ES-I3 (cell line): ENCODE measurements around the gene TTLL7.

Experiments used
- H3K36me3 ChIP-seq: 2 replicates; pipeline ENCODE4 v1.6.1; 2013; ENCODE audit warnings: mild to moderate bottlenecking, low read length, control low read depth, moderate library complexity; ENCODE audit not compliant: insufficient read depth
- H3K4me1 ChIP-seq: 2 replicates; pipeline ENCODE4 v1.6.1; 2013; ENCODE audit warnings: mild to moderate bottlenecking, control low read depth, low read length; ENCODE audit not compliant: insufficient read depth
- H3K9ac ChIP-seq: 2 replicates; pipeline ENCODE4 v1.6.1; 2013; ENCODE audit warnings: low read depth, mild to moderate bottlenecking, low read length, moderate library complexity
- H3K9me3 ChIP-seq: 2 replicates; pipeline ENCODE4 v1.6.1; 2013; ENCODE audit warnings: mild to moderate bottlenecking, low read length, moderate library complexity; ENCODE audit not compliant: control insufficient read depth, insufficient read depth

TTLL7 gene

DNA sequence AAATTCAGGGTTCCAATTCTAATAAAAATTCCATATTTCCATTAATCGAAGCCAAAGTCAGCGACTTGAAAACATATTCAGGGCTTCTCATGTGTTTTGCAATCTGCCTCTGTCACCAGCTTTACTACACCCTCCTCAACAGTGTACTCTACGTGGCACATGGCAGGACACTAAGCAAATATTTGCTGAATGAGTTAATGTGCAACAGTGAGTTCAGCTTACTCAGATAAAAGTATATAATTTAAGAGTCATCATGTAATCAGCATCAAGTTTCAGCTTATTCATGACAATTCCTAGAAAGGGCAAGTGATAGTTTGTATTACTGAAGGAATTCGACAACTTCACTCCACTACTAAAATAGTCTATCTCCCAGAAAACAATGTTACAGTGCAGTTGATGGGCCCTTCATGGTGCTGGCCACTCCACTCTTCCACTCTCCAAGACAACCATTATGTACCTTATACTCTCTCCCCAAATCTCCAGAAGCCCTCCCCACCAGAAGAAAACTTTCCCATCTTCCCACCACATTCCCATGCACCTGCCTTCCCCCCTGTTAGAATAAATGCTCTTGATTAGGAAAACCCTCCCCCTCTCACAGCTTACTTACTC, 97.3 kb downstream of the TTLL7 start:
- H3K9me3 ChIP-seq = no peaks in the 10 kb centered on the region
- no peak overlapping the region for H3K9ac ChIP-seq
- H3K36me3 ChIP-seq = no peaks in the 10 kb centered on the region
- H3K4me1 ChIP-seq = peaks cover 5% of the 10 kb centered on the region

DNA sequence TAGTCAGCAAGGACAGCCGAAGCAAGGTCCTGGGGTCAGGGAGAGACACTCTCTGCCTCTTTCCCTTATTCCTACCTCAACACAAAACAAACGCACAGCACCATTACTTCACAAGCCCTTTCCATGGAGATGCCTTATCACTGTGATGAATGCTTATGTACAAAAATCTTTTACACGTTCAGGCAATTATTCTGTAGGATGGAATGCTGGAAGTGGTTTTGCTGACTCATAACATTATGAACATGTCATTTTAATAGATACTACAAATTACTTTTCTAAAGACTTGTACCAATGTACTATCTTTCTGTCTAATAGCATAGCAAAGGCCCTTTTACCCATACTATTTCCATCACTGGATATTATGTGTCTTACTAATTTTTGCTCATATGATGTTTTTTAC, 98.4 kb downstream of the TTLL7 start:
- Histone ChIP-seq H3K4me1 (peaks cover 5% of the 10 kb centered on the region), H3K9ac (no peak overlapping the region), H3K36me3 (no peaks in the 10 kb centered on the region), H3K9me3 (no peaks in the 10 kb centered on the region)

DNA sequence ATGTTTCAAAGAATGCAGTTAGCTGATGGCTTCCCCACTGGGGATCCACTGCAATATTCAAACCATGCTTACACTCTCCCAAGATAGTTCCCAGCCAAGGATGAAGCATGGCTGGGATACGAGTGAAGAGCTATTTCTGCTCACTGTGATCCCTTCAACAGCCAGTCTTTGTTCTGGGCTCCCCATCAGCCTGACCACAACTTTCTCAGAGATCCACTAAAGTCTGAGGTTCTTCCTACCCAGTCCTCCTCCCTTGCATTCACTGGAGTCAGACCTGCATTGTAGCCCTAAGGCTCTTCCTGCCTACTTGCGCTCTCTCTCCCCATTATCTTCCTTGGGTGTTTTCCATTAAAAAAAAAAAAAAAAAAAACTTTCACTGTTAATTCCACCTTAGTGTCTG, 101.4 kb downstream of the TTLL7 start:
- peaks cover 5% of the 10 kb centered on the region for H3K4me1 ChIP-seq
- no peak overlapping the region for H3K9ac ChIP-seq
- no peaks in the 10 kb centered on the region for H3K9me3 ChIP-seq
- no peaks in the 10 kb centered on the region for H3K36me3 ChIP-seq

DNA sequence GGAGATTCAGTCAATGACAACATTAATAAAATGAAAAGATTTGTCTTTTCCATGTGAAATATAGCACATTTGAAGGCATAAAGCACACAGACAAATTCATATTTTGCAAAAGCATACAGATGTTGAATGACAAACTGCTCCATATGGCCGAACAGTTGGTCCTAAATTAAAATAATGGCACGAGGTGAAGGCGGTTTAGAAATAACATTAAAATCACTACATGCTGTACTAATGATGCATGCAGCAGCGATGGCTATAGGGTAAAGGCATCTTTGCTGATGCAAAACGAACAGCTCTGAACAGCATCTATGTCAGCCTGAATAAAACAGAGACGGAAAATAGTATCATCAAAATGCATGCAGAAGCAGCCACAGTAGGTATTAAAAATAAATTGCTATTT, 102.6 kb downstream of the TTLL7 start:
- Histone ChIP-seq H3K9me3 (no peaks in the 10 kb centered on the region), H3K4me1 (peaks cover 5% of the 10 kb centered on the region), H3K36me3 (no peaks in the 10 kb centered on the region), H3K9ac (no peak overlapping the region)

DNA sequence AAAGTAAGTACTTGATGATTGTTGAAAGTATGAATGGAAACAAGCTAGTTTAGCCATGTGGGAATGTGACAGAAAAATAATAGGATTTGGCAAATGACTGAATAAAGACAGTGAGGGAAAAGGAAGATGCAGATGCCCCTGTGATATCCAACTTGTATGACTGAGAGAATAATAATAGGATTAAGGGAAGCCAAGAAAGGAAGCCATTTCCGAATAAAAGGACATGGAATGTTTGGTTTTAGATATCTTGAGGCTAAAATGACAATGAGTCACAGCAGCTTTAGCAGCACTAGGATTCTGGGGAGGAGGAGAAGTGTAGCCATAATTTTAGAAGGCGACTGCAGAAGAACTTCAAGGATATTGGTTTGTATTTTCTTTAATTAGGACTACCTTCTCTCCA, 109.2 kb downstream of the TTLL7 start:
- Histone ChIP-seq H3K4me1 (peaks cover 6% of the 10 kb centered on the region; the same call in 1 of the 2 replicates), H3K9ac (no peak overlapping the region), H3K36me3 (no peaks in the 10 kb centered on the region), H3K9me3 (no peaks in the 10 kb centered on the region)

DNA sequence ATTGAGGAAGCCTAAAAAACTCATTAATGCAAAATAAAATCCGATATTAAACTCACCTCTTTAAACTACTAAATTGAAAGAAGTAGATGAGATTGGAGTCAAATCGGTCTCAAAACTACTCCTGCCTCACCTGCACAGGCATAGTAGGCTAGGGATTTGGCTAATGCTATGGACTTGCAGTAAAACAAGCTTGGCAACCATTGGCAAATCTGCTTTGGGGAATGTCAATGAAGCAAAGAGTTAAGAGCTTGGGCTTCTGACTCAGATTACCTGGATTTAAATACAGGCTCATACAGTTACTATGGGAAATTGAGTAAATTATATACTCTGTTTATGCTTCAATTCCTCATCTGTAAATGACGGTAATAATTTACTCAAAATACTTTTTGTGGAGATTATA, 111.4 kb downstream of the TTLL7 start:
- no peak overlapping the region for H3K9ac ChIP-seq
- no peaks in the 10 kb centered on the region for H3K9me3 ChIP-seq
- H3K4me1 ChIP-seq = peaks cover 14% of the 10 kb centered on the region; the same call in 1 of the 2 replicates
- no peaks in the 10 kb centered on the region for H3K36me3 ChIP-seq

DNA sequence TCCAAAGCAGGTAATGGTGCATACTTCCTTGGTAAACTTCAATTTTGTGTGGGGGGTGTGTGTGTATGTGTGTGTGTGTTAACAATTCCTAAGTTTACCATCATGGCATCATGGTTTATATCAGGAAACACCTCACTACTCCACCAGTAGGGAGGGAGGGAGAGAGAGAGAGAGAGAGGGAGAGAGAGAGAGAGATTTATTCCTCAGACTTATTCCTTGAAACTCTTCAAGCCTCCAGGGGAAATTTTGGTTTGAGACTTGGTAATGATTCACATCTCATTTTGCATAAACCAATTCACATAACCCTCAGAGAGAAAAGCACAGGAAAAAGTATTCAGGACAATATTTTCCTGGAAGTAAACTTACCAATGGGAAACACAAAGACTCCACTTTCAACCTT, 115.0 kb downstream of the TTLL7 start:
- H3K36me3 ChIP-seq = peaks cover 2% of the 10 kb centered on the region; the same call in 1 of the 2 replicates
- H3K4me1 ChIP-seq = peaks cover 14% of the 10 kb centered on the region; the same call in 1 of the 2 replicates
- no peak overlapping the region for H3K9ac ChIP-seq
- H3K9me3 ChIP-seq = no peaks in the 10 kb centered on the region

DNA sequence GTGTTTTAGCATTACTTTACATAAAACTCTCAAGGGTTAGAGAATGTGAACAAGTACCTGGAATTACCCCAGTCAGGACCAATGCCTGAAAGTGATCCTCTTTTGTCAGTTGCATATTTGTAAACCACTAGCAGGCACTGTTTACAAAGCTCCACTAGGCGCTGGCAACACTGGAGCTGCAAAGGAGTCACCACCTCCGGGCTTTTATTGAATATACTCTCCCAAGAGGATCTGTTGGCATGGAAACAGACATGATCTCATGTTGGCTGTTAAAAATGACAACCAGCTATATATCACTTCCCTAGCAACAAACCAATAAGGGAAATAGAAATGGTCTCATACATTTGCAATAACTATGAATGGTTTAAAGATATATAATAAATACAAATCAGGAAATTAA, 116.0 kb downstream of the TTLL7 start:
- Histone ChIP-seq H3K36me3 (peaks cover 2% of the 10 kb centered on the region; the same call in 1 of the 2 replicates), H3K9me3 (no peaks in the 10 kb centered on the region), H3K9ac (no peak overlapping the region), H3K4me1 (peaks cover 14% of the 10 kb centered on the region; the same call in 1 of the 2 replicates)

DNA sequence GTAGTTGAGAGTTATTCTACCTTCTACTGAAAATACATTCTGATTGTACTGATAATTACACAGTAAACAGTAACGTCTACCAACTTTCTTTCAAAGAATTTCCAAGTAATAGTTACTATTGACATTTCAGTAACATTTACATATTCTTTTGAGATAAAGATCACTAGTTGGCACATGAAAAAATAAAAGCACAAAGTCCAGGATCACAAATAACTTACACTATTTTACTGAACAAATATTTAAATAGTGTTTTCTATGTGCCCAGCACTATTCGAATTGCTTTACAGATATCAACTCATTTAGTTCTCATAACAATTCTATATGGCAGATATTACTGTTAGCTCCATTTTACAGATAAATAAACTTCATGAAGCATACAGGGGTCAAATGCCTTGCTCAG, 126.4 kb downstream of the TTLL7 start:
- H3K9ac ChIP-seq = no peak overlapping the region
- no peaks in the 10 kb centered on the region for H3K9me3 ChIP-seq
- H3K4me1 ChIP-seq = no peaks in the 10 kb centered on the region
- no peaks in the 10 kb centered on the region for H3K36me3 ChIP-seq

DNA sequence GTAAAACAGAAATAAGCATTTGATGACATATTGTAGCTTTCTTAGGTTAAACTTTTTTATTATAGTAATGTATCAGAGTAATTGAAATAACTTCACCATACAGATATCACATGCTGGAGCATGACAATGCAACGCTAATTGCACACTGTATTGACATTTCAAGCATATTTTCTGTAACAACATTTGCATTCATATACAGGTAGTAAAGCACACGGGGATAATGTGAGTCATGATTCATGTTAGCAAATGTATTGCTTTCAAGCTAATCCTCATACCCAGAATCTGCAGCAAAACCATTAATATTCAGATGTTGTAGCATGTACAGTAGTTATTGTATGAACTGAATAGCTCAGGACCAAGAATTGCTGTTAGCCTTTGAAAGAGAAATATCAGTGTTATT, 133.9 kb downstream of the TTLL7 start:
- no peaks in the 10 kb centered on the region for H3K4me1 ChIP-seq
- no peaks in the 10 kb centered on the region for H3K9me3 ChIP-seq
- no peaks in the 10 kb centered on the region for H3K36me3 ChIP-seq
- H3K9ac ChIP-seq = no peak overlapping the region

DNA sequence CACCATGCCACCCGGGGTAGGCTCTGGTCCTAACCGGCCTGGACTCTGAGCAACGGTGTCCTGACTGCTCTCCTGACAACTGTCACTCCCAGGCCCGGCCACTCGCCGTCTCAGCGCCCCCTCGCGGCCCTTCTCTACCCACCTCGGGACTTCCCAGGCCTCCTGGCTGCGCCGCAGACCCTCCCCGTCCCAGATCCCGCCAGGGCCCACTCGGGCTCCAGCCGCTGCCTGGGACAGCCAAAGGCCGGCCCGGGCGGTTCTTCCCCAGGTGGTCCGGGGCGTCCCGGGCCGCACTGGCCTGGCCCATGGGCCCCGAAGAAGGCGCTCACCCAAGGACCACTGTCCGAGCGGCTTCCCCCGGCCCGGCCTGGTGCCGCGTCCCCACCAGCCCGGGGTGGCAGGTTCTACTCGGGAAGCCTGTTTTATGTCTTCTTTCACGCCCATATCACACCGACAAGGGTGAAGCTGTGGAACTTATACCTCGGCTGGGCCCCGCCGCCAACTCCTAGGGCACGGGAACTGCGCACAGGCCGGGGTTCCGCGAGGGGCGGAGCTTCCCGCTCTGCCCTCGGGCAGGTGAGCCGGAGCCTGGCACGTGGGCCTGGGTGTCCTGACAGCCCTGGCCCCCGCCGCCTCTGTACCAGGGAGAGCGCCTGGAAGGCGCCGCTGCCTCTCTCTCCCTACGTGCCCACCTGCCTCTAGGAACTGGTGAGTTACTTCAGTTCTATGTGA, 138.3 kb downstream of the TTLL7 start:
- Histone ChIP-seq H3K4me1 (no peaks in the 10 kb centered on the region), H3K9ac (peak overlapping the region; percentile 93), H3K36me3 (no peaks in the 10 kb centered on the region), H3K9me3 (no peaks in the 10 kb centered on the region)

DNA sequence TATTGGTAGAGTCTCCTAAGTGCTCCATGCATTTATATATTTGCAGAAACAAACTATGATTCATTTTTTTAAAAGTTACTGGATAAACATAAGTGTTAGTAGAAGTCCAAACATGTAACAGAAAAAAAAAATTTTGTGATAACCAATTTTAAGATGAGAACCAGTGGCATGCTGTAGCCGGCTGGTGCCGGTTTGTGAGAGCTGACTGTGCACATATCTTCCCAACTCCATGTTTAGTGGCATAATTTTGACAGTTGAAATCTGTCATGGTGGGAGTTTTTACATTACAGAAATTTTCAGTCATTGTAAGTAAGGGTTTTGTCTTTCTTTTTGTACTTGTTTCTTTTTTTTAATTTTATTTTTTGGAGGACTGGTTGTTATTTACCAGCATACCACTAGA, 141.2 kb downstream of the TTLL7 start:
- H3K4me1 ChIP-seq = no peaks in the 10 kb centered on the region
- H3K9me3 ChIP-seq = no peaks in the 10 kb centered on the region
- no peaks in the 10 kb centered on the region for H3K36me3 ChIP-seq
- no peak overlapping the region for H3K9ac ChIP-seq

DNA sequence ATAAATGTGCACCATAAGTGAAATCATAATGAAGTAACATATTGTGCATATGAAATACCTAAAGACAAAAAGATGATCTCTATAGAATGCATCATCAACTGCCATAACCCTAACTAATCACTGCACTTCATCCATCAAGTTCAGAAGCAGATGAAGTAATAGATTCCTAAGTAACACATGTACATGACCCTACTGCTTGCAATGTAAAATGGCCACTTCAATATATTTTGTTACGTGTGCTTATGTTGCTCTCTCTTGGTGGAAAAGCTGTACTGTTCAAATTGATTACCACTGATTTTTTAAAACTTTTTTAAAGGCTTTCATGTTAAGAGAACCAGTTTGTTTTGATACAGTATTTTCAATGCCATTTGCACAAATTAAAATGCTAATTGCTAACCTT, 141.8 kb downstream of the TTLL7 start:
- Histone ChIP-seq H3K36me3 (no peaks in the 10 kb centered on the region), H3K9ac (no peak overlapping the region), H3K9me3 (no peaks in the 10 kb centered on the region), H3K4me1 (no peaks in the 10 kb centered on the region)

DNA sequence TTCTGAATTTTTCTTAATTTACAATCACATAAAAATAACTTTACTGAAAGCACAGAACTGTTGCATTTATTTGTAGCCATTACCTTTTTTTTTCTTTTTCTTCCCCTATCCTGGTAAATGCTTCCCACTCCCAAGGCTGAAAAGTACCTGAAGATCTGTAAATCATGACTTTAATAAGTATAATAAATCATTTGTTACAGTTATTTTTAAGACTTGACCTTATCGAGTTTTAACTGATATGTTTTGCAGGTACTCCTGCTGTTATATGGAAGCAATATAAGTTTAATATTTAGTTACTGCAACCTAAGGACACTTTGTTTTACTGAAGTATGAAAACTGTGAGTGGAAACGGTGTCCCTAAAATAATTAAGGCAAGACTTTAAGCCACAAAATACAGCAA, 142.6 kb downstream of the TTLL7 start:
- Histone ChIP-seq H3K4me1 (no peaks in the 10 kb centered on the region), H3K36me3 (no peaks in the 10 kb centered on the region), H3K9me3 (no peaks in the 10 kb centered on the region), H3K9ac (no peak overlapping the region)

DNA sequence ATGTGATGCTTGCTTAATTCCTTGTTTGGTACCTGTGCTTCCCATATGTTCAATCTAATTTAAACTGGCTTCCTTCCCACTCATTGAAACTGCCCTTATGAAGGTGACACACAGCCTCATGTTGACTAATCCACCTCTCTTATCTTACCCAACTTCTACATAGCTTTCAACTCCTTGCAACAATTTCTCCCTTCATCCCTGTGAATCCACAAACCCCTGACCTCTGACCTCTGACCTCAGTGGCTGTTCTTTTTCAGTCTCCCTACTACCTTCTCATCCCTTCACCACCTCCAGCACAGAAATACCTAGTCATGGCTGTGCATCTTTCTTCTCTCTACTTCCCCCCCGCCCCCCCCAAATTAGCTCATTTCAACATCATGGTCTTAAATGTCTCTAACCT, 144.5 kb downstream of the TTLL7 start:
- no peak overlapping the region for H3K9ac ChIP-seq
- no peaks in the 10 kb centered on the region for H3K36me3 ChIP-seq
- no peaks in the 10 kb centered on the region for H3K4me1 ChIP-seq
- no peaks in the 10 kb centered on the region for H3K9me3 ChIP-seq
